HL-60 (cell line): ENCODE measurements around the gene FBXO28.

Source experiments
- CTCF ChIP-seq: IDR thresholded peaks from one replicate; pipeline ENCODE4 v1.5.1; 2011; ENCODE audit warnings: low read length, control low read depth, inconsistent platforms; ENCODE audit not compliant: insufficient read depth
- GABPA ChIP-seq: IDR thresholded peaks from 2 replicates; pipeline ENCODE4 v1.6.1; 2012; ENCODE audit warnings: low read depth
- POLR2AphosphoS5 ChIP-seq: IDR thresholded peaks from 2 replicates; pipeline ENCODE4 v1.6.1; 2012; ENCODE audit warnings: low read depth
- REST ChIP-seq: IDR thresholded peaks from 2 replicates; pipeline ENCODE4 v1.6.1; 2012; ENCODE audit warnings: low read depth; ENCODE audit not compliant: insufficient replicate concordance
- SPI1 ChIP-seq: IDR thresholded peaks from 2 replicates; pipeline ENCODE4 v1.6.1; 2012; ENCODE audit warnings: low read depth, mild to moderate bottlenecking, borderline replicate concordance

GRCh38 chr1:224092601-224093000, 21.3 kb upstream of the FBXO28 start:
- TF ChIP-seq CTCF (no peak), POLR2AphosphoS5 (no peak), GABPA (no peak), REST (no peak), SPI1 (no peak)
